Right renal pelvis (tissue), 4 donors: ENCODE data around the gene FAM53B. TPM values are rescaled to one million over a fixed set of nuclear protein-coding genes. Genes with fewer than 3 reads are reported as not detected.

Experiments
- DNase-seq, 4 donors: peaks; one replicate each; pipeline ENCODE4 v3.0.0-alpha.2; 2013; ENCODE audit warnings: low read depth in 4 of 4, low spot score in 3 of 4, missing footprints in 1 of 4
- polyA plus RNA-seq, 4 donors: library from polyadenylated mRNA; unstranded; fragments of 120-200 nt; gene quantifications; one replicate each; pipeline ENCODE4 v1.2.1, GENCODE V29; 2013; ENCODE audit not compliant: insufficient read length in 4 of 4

Gene FAM53B
- polyA plus RNA-seq, 4 donors: 21.4 to 28.3 (median 28.1) TPM

DNA sequence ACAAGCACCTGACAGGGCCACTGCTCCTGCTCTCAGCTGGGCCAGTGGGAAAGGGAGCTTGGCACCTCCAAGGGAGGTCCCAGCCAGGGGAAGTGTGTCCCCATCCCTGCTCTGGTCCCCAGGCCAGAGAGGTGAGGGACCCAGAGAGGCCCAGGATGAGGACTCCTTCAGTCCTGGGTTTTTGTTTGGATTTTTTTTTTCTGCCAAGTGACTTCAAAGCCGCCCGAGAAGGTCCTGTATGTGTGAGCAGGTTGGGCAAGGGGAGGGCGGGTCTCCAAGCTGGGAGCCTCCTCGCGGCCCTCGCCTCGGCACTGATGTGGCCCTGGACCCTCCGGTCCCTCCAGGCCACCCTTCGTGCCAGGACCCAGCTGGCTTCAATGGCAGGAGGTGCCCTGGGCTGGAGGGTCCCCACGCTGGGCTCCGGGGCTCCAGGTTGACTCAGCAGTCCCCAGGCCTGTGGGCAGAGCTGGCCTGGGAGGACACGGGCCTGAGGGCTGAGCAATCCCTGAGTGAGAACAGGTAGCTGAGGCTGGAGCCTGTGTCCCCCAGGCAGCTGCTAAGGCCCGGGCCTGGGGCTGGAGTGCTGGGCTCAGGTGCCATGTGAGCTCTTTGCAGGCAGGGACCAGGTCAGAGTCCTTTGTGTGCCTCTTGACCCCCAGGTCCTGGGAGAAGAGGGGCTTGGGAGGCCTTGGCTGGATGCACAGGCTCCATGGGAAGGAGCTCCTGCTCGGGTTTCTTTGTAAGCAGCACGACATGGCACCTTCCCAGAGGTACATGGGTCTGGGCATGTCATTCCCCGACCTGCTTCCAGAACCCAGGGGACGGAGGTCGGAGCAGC lies 140.6 kb downstream of the FAM53B start:
- DNase-seq: no peak

DNA sequence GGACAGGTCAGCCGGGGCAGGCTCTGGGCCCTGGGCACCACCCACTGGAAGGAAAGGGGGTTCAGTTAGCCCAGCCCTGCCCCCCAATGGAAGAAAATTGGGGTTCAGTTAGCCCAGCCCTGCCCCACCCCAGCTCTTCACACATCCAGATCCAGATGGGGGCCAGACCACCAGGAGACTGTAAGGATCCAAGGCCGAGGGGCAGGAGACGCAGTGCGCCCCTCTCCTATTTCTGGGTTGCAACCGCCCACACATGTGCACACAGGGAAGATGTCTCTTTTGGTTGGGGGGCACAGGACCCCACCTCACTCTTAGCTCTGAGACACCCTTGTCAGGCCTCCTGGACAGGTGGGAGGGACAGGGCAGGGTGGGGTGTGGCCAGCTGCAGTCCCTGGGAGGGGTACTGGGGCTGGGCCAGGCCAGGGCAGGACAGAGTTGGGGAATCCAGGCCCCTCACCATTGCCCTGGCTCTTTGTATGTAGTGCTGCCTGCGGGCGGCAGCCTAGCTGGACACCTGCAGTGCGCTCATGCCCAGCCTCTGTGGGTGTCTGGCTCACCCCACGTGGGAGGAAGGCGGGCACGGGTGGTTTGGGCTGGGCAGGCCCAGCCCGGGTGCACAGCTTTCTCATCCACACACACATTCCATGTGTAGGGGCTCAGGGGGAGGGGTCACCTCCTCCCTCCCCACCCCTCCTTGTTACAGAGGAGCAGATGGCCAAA lies 141.4 kb downstream of the FAM53B start:
- no peak for DNase-seq

DNA sequence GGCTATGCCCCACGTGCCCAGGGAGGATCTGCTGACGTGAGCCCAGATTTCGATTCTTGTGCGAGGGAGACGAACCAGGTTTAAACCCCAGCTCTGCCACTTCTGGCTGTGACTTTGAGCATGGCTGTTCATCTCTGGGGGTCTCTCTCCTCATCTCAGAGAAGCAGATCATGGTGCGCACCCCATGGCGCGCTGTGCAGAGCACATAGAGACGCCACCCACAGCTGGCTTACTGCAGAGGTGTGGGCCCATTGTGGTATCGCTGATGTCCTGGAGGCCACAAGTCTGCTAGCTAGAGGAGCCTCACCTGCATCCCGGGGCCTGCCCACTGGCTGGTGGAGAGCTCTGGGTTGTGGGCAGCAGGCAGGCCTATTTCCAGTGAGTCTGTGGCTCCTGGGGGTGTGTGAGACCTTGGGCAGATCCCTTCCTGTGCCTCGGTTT lies 142.0 kb downstream of the FAM53B start:
- no peak for DNase-seq

GRCh38 chr10:124601431-124602120 lies 142.6 kb downstream of the FAM53B start:
- no peak for DNase-seq

DNA sequence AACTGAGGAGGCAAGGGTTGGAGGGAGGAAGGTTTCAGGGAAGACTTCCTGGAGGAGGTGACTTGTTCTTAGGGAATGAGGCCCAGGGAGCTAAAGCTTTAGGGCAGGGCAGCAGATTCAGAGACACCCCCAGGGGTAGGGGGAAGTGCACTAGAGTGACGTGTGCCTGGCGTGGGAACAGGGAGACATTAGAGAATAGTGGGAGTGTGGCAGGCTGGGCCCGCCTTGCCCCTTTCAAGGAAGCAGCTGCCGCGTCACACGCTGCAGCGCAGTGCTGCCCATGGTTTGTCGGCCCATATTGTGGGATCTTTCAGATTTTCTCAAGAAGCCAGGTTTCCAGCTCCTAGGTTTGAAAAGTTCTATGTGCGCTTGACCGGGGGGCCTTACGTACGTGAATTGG lies 143.2 kb downstream of the FAM53B start:
- no peak for DNase-seq

DNA sequence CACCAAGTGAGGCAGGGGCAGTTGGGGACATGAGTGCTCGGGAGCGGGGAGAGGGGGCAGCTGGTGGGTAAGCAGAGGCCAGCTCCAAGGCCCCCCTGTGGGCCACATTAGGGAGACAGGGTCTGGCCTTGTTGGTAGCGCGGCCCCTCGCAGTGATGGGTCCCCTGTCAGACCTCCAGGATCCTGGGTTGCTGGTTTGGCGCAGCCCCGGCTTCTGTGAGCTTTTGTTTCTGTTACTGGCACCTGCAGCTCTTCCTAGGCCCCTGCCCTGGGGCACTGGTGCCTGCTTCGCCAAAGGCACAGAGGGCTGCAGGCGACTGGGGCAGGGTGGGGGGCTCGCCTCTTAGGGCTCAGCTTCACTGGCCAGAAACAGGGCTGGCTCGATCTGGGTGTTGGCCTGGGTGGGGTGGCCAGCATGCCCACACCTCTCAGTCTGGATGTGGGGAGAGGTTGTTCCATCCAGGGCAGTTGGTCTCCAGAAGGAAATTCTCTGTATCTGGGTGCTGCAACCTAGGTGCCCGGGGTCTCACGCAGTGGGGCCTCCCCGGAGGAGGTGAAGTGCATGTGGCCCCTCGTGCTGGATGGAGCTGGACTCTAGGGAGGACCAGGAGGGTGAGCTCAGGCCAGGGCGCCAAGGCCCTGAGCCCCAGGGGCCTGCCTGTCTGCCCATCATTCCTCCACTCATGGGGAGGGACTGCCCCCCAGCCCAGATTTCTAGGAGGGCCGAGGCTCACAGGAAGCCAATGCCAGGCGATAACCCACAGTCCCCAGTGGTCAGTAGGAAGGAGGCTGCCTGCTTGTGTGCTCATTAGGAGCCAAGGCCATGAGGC lies 143.9 kb downstream of the FAM53B start:
- no peak for DNase-seq

- no peak for DNase-seq
Observed at GRCh38 chr10:124599588-124600050, 144.6 kb downstream of the FAM53B start.

DNA sequence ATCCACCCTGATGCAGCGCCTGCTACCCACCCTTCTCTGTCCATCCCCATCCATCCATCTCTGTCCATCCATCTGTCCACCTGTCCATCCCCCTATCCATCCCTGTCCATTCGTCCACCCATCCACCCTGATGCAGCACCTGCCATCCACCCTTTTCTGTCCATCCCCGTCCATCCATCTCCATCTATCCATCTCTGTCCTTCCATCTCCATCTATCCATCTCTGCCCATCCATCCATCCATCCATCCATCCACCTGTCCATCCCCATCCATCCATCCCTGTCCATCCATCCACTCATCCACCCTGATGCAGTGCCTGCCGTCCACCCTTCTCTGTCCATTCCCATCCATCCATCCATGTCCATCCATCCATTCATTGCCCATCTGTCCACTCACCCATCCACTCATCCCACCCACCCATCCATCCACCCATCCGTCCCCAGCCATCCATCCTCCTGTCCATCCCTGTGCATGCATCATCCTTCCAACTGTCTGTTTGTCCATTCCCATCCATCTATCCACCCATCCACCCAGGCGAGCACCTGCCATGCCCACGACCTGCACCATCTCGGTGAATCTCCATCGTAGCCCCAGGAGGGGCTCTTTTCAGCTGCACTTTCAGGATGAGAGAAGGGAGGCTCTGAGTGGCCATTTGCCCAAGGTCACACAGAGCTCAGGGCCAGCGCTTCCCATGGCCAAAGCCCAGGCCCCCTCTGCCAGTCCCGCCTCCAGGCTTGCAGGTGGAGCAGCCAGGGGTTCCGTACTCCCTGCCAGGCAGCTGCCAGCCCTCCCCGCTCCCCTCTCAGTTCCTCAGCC lies 145.2 kb downstream of the FAM53B start:
- no peak for DNase-seq

DNA sequence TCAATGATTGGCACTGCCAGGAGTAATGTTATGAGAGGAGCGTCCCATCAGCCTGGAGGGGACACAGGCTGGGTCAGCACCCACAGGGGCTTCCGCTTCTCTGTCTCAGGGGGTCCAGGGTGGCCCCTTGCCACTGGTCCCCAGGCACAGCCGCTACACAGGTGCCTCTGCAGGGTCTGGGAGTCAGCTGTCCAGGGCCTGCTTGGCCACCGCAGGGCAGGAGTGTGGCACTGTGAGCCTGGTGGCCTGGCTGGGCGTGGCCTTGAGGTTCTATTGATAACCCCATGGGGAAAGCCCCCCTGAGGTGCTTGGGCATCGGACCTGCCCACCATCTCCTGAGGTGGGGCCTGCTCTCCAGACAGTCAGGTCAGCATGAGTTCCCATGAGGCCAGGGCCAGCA lies 146.0 kb downstream of the FAM53B start:
- DNase-seq: no peak

GRCh38 chr10:124597846-124598165 lies 146.4 kb downstream of the FAM53B start:
- no peak for DNase-seq

GRCh38 chr10:124596962-124597845 lies 147.0 kb downstream of the FAM53B start:
- DNase-seq: no peak

GRCh38 chr10:124596116-124596785 lies 147.9 kb downstream of the FAM53B start:
- no peak for DNase-seq

GRCh38 chr10:124595143-124595883 lies 148.9 kb downstream of the FAM53B start:
- no peak for DNase-seq

DNA sequence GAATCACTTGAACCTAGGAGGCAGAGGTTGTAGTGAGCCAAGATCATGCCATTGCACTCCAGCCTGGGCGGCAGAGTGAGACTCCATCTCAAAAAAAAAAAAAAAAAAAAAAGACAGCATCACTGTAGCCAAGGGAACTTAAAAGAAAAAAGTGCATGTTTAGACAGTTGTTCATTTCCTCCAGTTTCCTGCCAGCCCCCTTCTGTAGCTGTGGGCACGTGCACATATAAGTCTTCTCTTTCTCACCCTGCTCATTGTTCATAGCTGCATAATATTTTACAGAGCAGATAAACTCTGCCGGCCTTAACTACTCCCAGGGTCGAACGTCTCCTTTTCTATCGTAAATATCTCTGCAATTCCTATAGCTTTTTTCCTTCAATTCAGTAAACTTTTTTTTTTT lies 149.9 kb downstream of the FAM53B start:
- DNase-seq: no peak

GRCh38 chr10:124593431-124593985 lies 150.7 kb downstream of the FAM53B start:
- no peak for DNase-seq

DNA sequence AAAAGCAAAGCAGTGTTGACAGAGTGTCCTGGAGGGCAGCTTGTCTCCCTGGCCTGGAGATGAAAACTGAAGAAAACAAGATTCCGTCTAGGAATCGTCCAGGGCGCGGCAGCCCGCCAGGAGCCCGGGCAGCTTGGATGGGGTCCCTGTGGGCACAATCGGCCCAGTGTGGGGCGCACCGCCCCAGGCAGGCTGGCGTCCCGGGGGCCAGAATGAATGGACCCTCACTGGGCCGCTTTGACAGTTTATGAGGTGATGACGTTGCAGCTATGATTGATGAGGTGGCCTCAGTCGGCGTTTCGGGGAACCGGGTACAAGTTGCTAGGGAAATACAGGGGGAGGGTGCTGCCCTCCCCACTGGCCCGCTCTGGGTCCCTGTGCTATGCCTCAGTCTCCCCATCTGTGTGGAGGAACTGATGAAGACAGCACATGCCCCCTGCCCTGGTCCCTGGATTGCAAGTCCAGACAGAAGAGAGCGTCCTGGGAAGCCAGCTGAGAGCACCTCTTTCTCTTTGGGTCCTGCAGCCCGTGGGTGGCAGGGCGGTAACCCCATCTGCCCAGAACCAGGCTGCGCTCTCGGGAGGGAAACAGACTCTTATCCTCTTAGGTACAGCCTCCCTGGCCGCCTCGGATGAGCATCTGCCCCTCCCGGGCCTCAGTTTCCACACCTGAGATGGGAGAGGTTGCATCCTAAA lies 151.3 kb downstream of the FAM53B start:
- no peak for DNase-seq

DNA sequence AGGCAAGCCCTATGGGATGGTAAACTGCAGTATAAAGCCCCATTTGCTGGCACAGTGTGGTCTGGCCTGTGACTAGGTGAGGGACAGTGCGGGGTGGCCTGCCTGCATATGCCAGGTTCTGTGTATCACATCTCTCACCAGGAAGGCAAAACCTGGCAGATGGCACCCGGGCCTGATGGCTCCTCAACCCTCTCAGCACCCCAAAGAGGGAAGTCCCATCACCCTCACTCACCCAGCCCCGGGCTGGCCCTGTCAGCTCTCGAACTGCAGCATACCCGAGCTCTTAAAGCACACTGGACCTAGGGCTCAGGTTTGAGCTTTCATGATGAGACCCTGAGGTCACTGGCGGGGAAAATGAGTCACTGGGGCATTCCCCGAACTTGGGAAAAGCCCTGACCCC lies 152.1 kb downstream of the FAM53B start:
- no peak for DNase-seq
